ENCODE measurements around the gene HS6ST2. TPM values are rescaled to one million over a fixed set of nuclear protein-coding genes. Genes with fewer than 3 reads are reported as not detected.

The HS6ST2 gene
- total and polyA plus RNA-seq, 10 of the 15 experiments (the other 5 are each of a cell fraction or from before 2014, with no cell fraction given), result not detected

GRCh38 chrX:132875650-132876522 lies 82.5 kb downstream of the HS6ST2 start:
- in situ Hi-C loops (cut with MboI), result no loop called here

More at GRCh38 chrX:132875650-132876522, 82.5 kb downstream of the HS6ST2 start:
- ChIA-PET POLR2A (no interaction called here), CTCF (no interaction called here), RAD21 (ENCODE audit: unreplicated experiment) (no interaction called here), SMC1A (ENCODE audit: uncharacterized antibody, unreplicated experiment) (interaction anchor here (0.7 kb wide), 1 partner anchor 53 kb away, joined by 3 read pairs; no protein-coding TSS in a partner anchor)
- ATAC-seq, result no peak
- H3K4me1 ChIP-seq (ENCODE audit: control insufficient read depth, insufficient read depth, low read length), result no peaks in the 10 kb centered on the region
- BruUV-seq (replicated peaks), result no TSS peak
- H2AFZ ChIP-seq (ENCODE audit: control insufficient read depth, low read depth, low read length), result no peak overlapping the region
- no peak for DNase-seq (ENCODE audit: low read depth, low spot score)
- FAIRE-seq, result no peak
- H3K36me3 ChIP-seq (ENCODE audit: control insufficient read depth in 2 of 2, insufficient read depth in 2 of 2, low read length in 1 of 2), result no peaks in the 10 kb centered on the region
- no peak overlapping the region for H3K4me2 ChIP-seq (ENCODE audit: control insufficient read depth, insufficient read depth)
- no peaks in the 10 kb centered on the region for H3K9me3 ChIP-seq (replicated peaks; ENCODE audit: control insufficient read depth, insufficient read depth, low read length)
- TF ChIP-seq ATF2 (IDR thresholded peaks at IDR 0.05; ENCODE audit: low read length) (no peak), HCFC1 (IDR thresholded peaks at IDR 0.05; ENCODE audit: low read length) (no peak), ZNF274 (IDR thresholded peaks at IDR 0.05; ENCODE audit: insufficient read depth, insufficient read length) (no peak), RUNX3 (IDR thresholded peaks at IDR 0.05; ENCODE audit: low read length) (no peak), SUPT20H (IDR thresholded peaks at IDR 0.05; ENCODE audit: borderline replicate concordance, control insufficient read depth, low read depth, low read length) (no peak), CEBPB (IDR thresholded peaks at IDR 0.05; ENCODE audit: borderline replicate concordance in 1 of 2, low read depth in 2 of 2, low read length in 2 of 2) (no peak), ZBTB33 (IDR thresholded peaks at IDR 0.05) (no peak), BCLAF1 (IDR thresholded peaks at IDR 0.05) (no peak)
- intact Hi-C loops (cut with micrococcal nuclease; ENCODE audit: unreplicated experiment), result no loop called here
- H3K79me2 ChIP-seq (ENCODE audit: control insufficient read depth, insufficient read depth, low read length), result no peaks in the 10 kb centered on the region
- 33% methylated on average over 3 of the region's 3 CpGs for WGBS (ENCODE audit: insufficient coverage, insufficient replicate concordance, low lambda C conversion rate, missing lambda C conversion rate)
- H3K27me3 ChIP-seq (replicated peaks in 1 of 2; ENCODE audit: control insufficient read depth in 2 of 2, insufficient read depth in 2 of 2, low read length in 1 of 2), result no peaks in the 10 kb centered on the region; a peak in 1 of 4 replicates
- no peaks in the 10 kb centered on the region for H4K20me1 ChIP-seq (ENCODE audit: control insufficient read depth, insufficient read depth)
- no peak overlapping the region for H3K4me3 ChIP-seq
- no peak overlapping the region for H3K27ac ChIP-seq (ENCODE audit: control insufficient read depth, insufficient read depth)
- no peak overlapping the region for H3K9ac ChIP-seq (ENCODE audit: control insufficient read depth, insufficient read depth, low read length)

Measured in GM12878 (cell line).